Measurements from ENCODE around the gene MAST4. TPM values are rescaled to one million over a fixed set of nuclear protein-coding genes. Genes with fewer than 3 reads are reported as not detected.

Gene MAST4
- total RNA-seq, 1 donor from 2014 or later: 0.99 TPM

- Mint-ChIP-seq H3K27me3 (ENCODE audit: insufficient read depth, low read depth) (peaks cover 2% of the 10 kb centered on the region), H3K4me1 (peaks cover 40% of the 10 kb centered on the region), H3K27ac (peak overlapping the region; percentile 46), H3K4me3 (peak overlapping the region; percentile 76), H3K36me3 (no peaks in the 10 kb centered on the region), H3K9me3 (no peaks in the 10 kb centered on the region)
- Histone ChIP-seq H3K9ac (no peak overlapping the region), H3K9me3 (ENCODE audit: low read depth) (no peaks in the 10 kb centered on the region), H3K79me2 (ENCODE audit: low read depth) (no peaks in the 10 kb centered on the region), H3K4me2 (peak overlapping the region; percentile 70), H3K4me3 (peak overlapping the region; percentile 29), H3K4me1 (peaks cover 45% of the 10 kb centered on the region), H3F3A (ENCODE audit: low read depth) (peaks cover 7% of the 10 kb centered on the region), H2AFZ (replicated peaks) (peak overlapping the region; percentile 60), H3K36me3 (no peaks in the 10 kb centered on the region), H3K27me3 (no peaks in the 10 kb centered on the region), H3K27ac (no peak overlapping the region), H4K20me1 (ENCODE audit: low read depth) (no peaks in the 10 kb centered on the region)
- peak; percentile 21 for DNase-seq (ENCODE audit: low spot score)
- TF ChIP-seq, protein P1, sequence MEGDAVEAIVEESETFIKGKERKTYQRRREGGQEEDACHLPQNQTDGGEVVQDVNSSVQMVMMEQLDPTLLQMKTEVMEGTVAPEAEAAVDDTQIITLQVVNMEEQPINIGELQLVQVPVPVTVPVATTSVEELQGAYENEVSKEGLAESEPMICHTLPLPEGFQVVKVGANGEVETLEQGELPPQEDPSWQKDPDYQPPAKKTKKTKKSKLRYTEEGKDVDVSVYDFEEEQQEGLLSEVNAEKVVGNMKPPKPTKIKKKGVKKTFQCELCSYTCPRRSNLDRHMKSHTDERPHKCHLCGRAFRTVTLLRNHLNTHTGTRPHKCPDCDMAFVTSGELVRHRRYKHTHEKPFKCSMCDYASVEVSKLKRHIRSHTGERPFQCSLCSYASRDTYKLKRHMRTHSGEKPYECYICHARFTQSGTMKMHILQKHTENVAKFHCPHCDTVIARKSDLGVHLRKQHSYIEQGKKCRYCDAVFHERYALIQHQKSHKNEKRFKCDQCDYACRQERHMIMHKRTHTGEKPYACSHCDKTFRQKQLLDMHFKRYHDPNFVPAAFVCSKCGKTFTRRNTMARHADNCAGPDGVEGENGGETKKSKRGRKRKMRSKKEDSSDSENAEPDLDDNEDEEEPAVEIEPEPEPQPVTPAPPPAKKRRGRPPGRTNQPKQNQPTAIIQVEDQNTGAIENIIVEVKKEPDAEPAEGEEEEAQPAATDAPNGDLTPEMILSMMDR (IDR thresholded peaks at IDR 0.05): no peak
- TF ChIP-seq EZH2phosphoT487 (IDR thresholded peaks at IDR 0.05): no peak
These were observed 362.9 kb downstream of the MAST4 start for GRCh38 chr5:66958980-66959641.

DNA sequence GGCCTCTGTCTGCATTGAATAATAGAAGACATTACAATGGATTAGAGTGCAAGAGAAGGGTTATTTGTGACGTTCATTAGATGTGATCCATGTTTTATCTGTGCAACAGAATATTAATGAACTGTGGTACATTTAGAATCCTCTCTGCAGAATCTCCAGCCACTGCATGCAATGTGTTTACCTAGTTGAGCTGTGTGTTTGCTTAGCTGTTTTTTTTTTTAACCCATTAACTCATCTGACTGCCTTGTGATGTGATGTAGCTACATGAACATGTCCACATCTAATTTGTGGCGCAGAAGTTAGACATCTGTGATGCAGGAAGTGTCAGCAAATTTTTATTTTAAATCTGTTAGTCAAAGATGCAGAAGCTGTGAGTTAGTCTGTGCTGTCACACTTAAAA, 363.5 kb downstream of the MAST4 start:
- Histone ChIP-seq H3K79me2 (ENCODE audit: low read depth) (no peaks in the 10 kb centered on the region), H3K27me3 (no peaks in the 10 kb centered on the region), H3K4me1 (peaks cover 45% of the 10 kb centered on the region), H3K36me3 (no peaks in the 10 kb centered on the region), H3K9ac (no peak overlapping the region), H3K4me3 (no peak overlapping the region), H3K9me3 (ENCODE audit: low read depth) (no peaks in the 10 kb centered on the region), H3F3A (ENCODE audit: low read depth) (peaks cover 7% of the 10 kb centered on the region), H2AFZ (replicated peaks) (peak overlapping the region; percentile 60), H4K20me1 (ENCODE audit: low read depth) (no peaks in the 10 kb centered on the region), H3K27ac (no peak overlapping the region), H3K4me2 (peak overlapping the region; percentile 70)
- Mint-ChIP-seq H3K27me3 (ENCODE audit: insufficient read depth, low read depth) (peaks cover 2% of the 10 kb centered on the region), H3K9me3 (no peaks in the 10 kb centered on the region), H3K27ac (peak overlapping the region; percentile 62), H3K4me1 (peaks cover 40% of the 10 kb centered on the region), H3K36me3 (no peaks in the 10 kb centered on the region), H3K4me3 (peak overlapping the region; percentile 76)
- TF ChIP-seq, protein P1 (IDR thresholded peaks at IDR 0.05): no peak
- no peak for DNase-seq (ENCODE audit: low spot score)

GRCh38 chr5:66960369-66961137, 364.4 kb downstream of the MAST4 start:
- Histone ChIP-seq H3K27ac (no peak overlapping the region), H3K79me2 (ENCODE audit: low read depth) (no peaks in the 10 kb centered on the region), H3F3A (ENCODE audit: low read depth) (peaks cover 7% of the 10 kb centered on the region), H3K36me3 (no peaks in the 10 kb centered on the region), H3K4me3 (no peak overlapping the region), H2AFZ (replicated peaks) (peak overlapping the region; percentile 4), H3K9me3 (ENCODE audit: low read depth) (no peaks in the 10 kb centered on the region), H3K27me3 (no peaks in the 10 kb centered on the region), H3K4me1 (peaks cover 45% of the 10 kb centered on the region), H3K9ac (no peak overlapping the region), H3K4me2 (no peak overlapping the region), H4K20me1 (ENCODE audit: low read depth) (no peaks in the 10 kb centered on the region)
- Mint-ChIP-seq H3K4me1 (peaks cover 40% of the 10 kb centered on the region), H3K27ac (peak overlapping the region; percentile 36), H3K9me3 (no peaks in the 10 kb centered on the region), H3K27me3 (ENCODE audit: insufficient read depth, low read depth) (peaks cover 2% of the 10 kb centered on the region), H3K36me3 (no peaks in the 10 kb centered on the region), H3K4me3 (peak overlapping the region; percentile 8)
- TF ChIP-seq EZH2 (IDR thresholded peaks at IDR 0.05): no peak
- TF ChIP-seq, protein P1 (IDR thresholded peaks at IDR 0.05): no peak
- no peak for TF ChIP-seq EZH2phosphoT487 (IDR thresholded peaks at IDR 0.05)
- DNase-seq (ENCODE audit: low spot score): no peak

Measured in neural progenitor cell (in vitro differentiated cells).